ENCODE data around the gene TMEM25. TPM values are rescaled to one million over a fixed set of nuclear protein-coding genes. Genes with fewer than 3 reads are reported as not detected.

The TMEM25 gene
- total RNA-seq, 3 donors from 2014 or later (not counting 1 experiment from before 2014, with no cell fraction given), result 4.1 to 11.0 (median 9.3) TPM

DNA sequence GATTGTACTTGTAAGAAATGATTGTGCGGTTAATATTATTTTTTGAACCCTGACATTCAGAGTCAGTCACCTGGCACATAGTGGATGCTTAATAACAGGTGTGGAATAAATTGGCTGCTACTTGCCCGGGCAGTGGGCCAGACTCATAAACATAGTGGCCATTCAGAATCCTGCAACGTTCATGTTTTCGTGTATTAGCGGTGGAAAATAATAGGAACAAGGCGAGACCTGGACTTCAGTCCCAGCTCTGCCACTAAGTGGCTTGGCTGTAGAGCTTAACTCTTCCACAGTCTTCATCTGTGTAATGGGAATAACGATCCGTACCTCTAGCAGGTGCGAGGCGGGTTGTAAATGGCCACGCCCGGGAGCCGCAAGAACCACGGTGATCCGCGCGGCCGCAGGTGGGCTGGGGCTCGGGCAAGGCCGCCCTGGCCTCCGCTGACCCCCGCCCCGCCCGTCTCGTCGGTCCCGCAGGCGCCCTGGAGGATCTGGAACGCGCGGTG lies 761 bp upstream of the TMEM25 start:
- TF ChIP-seq, protein P1, sequence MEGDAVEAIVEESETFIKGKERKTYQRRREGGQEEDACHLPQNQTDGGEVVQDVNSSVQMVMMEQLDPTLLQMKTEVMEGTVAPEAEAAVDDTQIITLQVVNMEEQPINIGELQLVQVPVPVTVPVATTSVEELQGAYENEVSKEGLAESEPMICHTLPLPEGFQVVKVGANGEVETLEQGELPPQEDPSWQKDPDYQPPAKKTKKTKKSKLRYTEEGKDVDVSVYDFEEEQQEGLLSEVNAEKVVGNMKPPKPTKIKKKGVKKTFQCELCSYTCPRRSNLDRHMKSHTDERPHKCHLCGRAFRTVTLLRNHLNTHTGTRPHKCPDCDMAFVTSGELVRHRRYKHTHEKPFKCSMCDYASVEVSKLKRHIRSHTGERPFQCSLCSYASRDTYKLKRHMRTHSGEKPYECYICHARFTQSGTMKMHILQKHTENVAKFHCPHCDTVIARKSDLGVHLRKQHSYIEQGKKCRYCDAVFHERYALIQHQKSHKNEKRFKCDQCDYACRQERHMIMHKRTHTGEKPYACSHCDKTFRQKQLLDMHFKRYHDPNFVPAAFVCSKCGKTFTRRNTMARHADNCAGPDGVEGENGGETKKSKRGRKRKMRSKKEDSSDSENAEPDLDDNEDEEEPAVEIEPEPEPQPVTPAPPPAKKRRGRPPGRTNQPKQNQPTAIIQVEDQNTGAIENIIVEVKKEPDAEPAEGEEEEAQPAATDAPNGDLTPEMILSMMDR (IDR thresholded peaks at IDR 0.05), result no peak
- H3K27ac ChIP-seq (ENCODE audit: low read length), result no peak overlapping the region
- H3K4me3 ChIP-seq (ENCODE audit: low read length), result peak overlapping the region; percentile 46
- H3K4me1 ChIP-seq (ENCODE audit: control insufficient read depth, insufficient read depth, low read length), result peaks cover 21% of the 10 kb centered on the region
- no peak for DNase-seq
- Mint-ChIP-seq H3K36me3 (no peaks in the 10 kb centered on the region), H3K27ac (peak overlapping the region in 1 of 2 donors; percentile 3), H3K4me3 (peak overlapping the region; percentile 89), H3K27me3 (ENCODE audit: low read depth in 2 of 2) (no peaks in the 10 kb centered on the region), H3K9me3 (no peaks in the 10 kb centered on the region), H3K4me1 (peaks cover 32 to 33% of the 10 kb centered on the region in 2 donors)
- ATAC-seq, result no peak
- H3K36me3 ChIP-seq (ENCODE audit: control insufficient read depth, insufficient read depth, low read length), result peaks cover under 1% of the 10 kb centered on the region
- intact Hi-C loops (cut with micrococcal nuclease), result loop anchor here (2.0 kb wide), 1 partner anchor 37 kb away; no protein-coding TSS in a partner anchor
- 8% methylated on average over 31 of the region's 31 CpGs for WGBS (ENCODE audit: insufficient coverage)
- no peaks in the 10 kb centered on the region for H3K27me3 ChIP-seq (ENCODE audit: control insufficient read depth, insufficient read depth, low read length)
- H3K9me3 ChIP-seq (ENCODE audit: control insufficient read depth, insufficient read depth, low read length), result no peaks in the 10 kb centered on the region

DNA sequence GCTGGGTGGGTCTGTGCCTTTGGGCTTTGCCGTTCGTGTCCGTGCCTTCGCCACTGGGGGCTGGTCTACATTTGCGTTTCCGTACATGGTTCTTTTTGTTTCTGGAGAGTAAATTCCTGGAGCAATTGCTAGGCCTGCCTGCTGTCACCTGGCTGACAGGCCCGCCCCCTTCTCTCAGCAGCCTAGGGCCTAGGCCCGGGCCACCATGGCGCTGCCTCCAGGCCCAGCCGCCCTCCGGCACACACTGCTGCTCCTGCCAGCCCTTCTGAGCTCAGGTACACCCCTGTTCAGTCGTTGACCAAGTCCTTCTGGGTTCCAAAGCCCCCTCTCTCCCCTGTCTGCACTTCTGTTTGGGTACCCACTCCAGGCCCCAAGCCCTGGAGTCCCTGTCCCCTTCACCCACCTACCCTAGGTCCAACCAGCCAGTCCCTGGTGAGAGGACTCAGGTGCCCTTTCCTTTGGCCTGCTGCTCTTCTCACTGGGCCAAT lies 649 bp downstream of the TMEM25 start:
- peak overlapping the region; percentile 46 for H3K4me3 ChIP-seq (ENCODE audit: low read length)
- WGBS (ENCODE audit: insufficient coverage), result 24% methylated on average over 12 of the region's 12 CpGs
- ATAC-seq (no peak), DNase-seq (no peak)
- H3K4me1 ChIP-seq (ENCODE audit: control insufficient read depth, insufficient read depth, low read length), result peaks cover 21% of the 10 kb centered on the region
- no peaks in the 10 kb centered on the region for H3K27me3 ChIP-seq (ENCODE audit: control insufficient read depth, insufficient read depth, low read length)
- Mint-ChIP-seq H3K4me1 (peaks cover 32 to 33% of the 10 kb centered on the region in 2 donors), H3K9me3 (no peaks in the 10 kb centered on the region), H3K36me3 (no peaks in the 10 kb centered on the region), H3K27ac (peak overlapping the region in 1 of 2 donors; percentile 76), H3K27me3 (ENCODE audit: low read depth in 2 of 2) (no peaks in the 10 kb centered on the region), H3K4me3 (peak overlapping the region; percentile 90)
- H3K27ac ChIP-seq (ENCODE audit: low read length), result no peak overlapping the region
- intact Hi-C loops (cut with micrococcal nuclease), result loop anchor here (2.0 kb wide), 1 partner anchor 35 kb away; no protein-coding TSS in a partner anchor
- no peaks in the 10 kb centered on the region for H3K9me3 ChIP-seq (ENCODE audit: control insufficient read depth, insufficient read depth, low read length)
- TF ChIP-seq, protein P1 (IDR thresholded peaks at IDR 0.05), result no peak
- H3K36me3 ChIP-seq (ENCODE audit: control insufficient read depth, insufficient read depth, low read length), result no peaks in the 10 kb centered on the region

DNA sequence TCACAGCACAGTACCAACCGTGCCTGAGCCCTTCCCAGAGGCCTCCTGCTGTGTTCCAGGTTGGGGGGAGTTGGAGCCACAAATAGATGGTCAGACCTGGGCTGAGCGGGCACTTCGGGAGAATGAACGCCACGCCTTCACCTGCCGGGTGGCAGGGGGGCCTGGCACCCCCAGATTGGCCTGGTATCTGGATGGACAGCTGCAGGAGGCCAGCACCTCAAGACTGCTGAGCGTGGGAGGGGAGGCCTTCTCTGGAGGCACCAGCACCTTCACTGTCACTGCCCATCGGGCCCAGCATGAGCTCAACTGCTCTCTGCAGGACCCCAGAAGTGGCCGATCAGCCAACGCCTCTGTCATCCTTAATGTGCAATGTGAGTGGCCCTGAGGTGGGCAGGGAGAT lies 1.1 kb downstream of the TMEM25 start:
- Mint-ChIP-seq H3K27me3 (ENCODE audit: low read depth in 2 of 2) (no peaks in the 10 kb centered on the region), H3K36me3 (no peaks in the 10 kb centered on the region), H3K27ac (peak overlapping the region in 1 of 2 donors; percentile 76), H3K4me3 (peak overlapping the region; percentile 90), H3K4me1 (peaks cover 28 to 30% of the 10 kb centered on the region in 2 donors), H3K9me3 (no peaks in the 10 kb centered on the region)
- 97% methylated on average over 10 of the region's 10 CpGs for WGBS (ENCODE audit: insufficient coverage)
- TF ChIP-seq, protein P1 (IDR thresholded peaks at IDR 0.05), result no peak
- H3K36me3 ChIP-seq (ENCODE audit: control insufficient read depth, insufficient read depth, low read length), result no peaks in the 10 kb centered on the region
- no peaks in the 10 kb centered on the region for H3K27me3 ChIP-seq (ENCODE audit: control insufficient read depth, insufficient read depth, low read length)
- H3K4me3 ChIP-seq (ENCODE audit: low read length), result no peak overlapping the region
- ATAC-seq (no peak), DNase-seq (no peak)
- peaks cover 21% of the 10 kb centered on the region for H3K4me1 ChIP-seq (ENCODE audit: control insufficient read depth, insufficient read depth, low read length)
- intact Hi-C loops (cut with micrococcal nuclease), result no loop called here
- no peaks in the 10 kb centered on the region for H3K9me3 ChIP-seq (ENCODE audit: control insufficient read depth, insufficient read depth, low read length)
- H3K27ac ChIP-seq (ENCODE audit: low read length), result no peak overlapping the region
